ENCODE data around the gene WDR82. TPM values are rescaled to one million over a fixed set of nuclear protein-coding genes. Genes with fewer than 3 reads are reported as not detected.

Gene WDR82
- total and polyA plus RNA-seq, 10 of the 15 experiments (the other 5 are each of a cell fraction or from before 2014, with no cell fraction given), result 10.1 to 82.4 (median 48.7) TPM

GRCh38 chr3:52238193-52238760, 40.2 kb downstream of the WDR82 start:
- Histone ChIP-seq H4K20me1 (ENCODE audit: control insufficient read depth, insufficient read depth) (no peaks in the 10 kb centered on the region), H2AFZ (ENCODE audit: control insufficient read depth, low read depth, low read length) (peak overlapping the region; percentile 74), H3K9ac (ENCODE audit: control insufficient read depth, insufficient read depth, low read length) (peak overlapping the region; percentile 87), H3K4me1 (ENCODE audit: control insufficient read depth, insufficient read depth, low read length) (peaks cover 33% of the 10 kb centered on the region), H3K4me2 (ENCODE audit: control insufficient read depth, insufficient read depth) (peak overlapping the region; percentile 81), H3K4me3 (peak overlapping the region; percentile 93), H3K9me3 (replicated peaks; ENCODE audit: control insufficient read depth, insufficient read depth, low read length) (no peaks in the 10 kb centered on the region), H3K36me3 (ENCODE audit: control insufficient read depth in 2 of 2, insufficient read depth in 2 of 2, low read length in 1 of 2) (peaks cover 0 to 5% of the 10 kb centered on the region in 2 experiments; a peak in 2 of 4 replicates), H3K27ac (ENCODE audit: control insufficient read depth, insufficient read depth) (peak overlapping the region; percentile 88), H3K27me3 (replicated peaks in 1 of 2; ENCODE audit: control insufficient read depth in 2 of 2, insufficient read depth in 2 of 2, low read length in 1 of 2) (no peaks in the 10 kb centered on the region), H3K79me2 (ENCODE audit: control insufficient read depth, insufficient read depth, low read length) (peaks cover 39% of the 10 kb centered on the region)
- 2% methylated on average over 11 of the region's 11 CpGs for WGBS (ENCODE audit: insufficient coverage, insufficient replicate concordance, low lambda C conversion rate, missing lambda C conversion rate)
- intact Hi-C loops (cut with micrococcal nuclease; ENCODE audit: unreplicated experiment) (no loop called here), in situ Hi-C loops (cut with MboI) (no loop called here)
- CTCF ChIA-PET, result interaction anchor here (0.8 to 3.8 kb wide), 11 partner anchors 12 to 185 kb away, joined by 3 to 26 read pairs (median 3); partner anchors contain the start of gene TLR9
- DNase-seq (ENCODE audit: low read depth, low spot score) (no peak), FAIRE-seq (no peak), ATAC-seq (peak; percentile 10)
- RAD21 ChIA-PET (ENCODE audit: unreplicated experiment), result interaction anchor here (0.6 to 1.8 kb wide), 13 partner anchors 9 to 175 kb away, joined by 3 to 12 read pairs (median 4); partner anchors contain the start of genes GLYCTK, TLR9 and WDR82
- TSS peak; percentile 87 for BruUV-seq (replicated peaks)
- TF ChIP-seq NR2F1 (conservative IDR thresholded peaks at IDR 0.05), result peak; percentile 94
- TF ChIP-seq, protein P1, sequence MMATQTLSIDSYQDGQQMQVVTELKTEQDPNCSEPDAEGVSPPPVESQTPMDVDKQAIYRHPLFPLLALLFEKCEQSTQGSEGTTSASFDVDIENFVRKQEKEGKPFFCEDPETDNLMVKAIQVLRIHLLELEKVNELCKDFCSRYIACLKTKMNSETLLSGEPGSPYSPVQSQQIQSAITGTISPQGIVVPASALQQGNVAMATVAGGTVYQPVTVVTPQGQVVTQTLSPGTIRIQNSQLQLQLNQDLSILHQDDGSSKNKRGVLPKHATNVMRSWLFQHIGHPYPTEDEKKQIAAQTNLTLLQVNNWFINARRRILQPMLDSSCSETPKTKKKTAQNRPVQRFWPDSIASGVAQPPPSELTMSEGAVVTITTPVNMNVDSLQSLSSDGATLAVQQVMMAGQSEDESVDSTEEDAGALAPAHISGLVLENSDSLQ (IDR thresholded peaks at IDR 0.05), result peak; percentile 32; the same call in 1 of the 2 replicates
- TF ChIP-seq IKZF1 (conservative IDR thresholded peaks at IDR 0.05), result peak; percentile 15
- peak; percentile 61 for TF ChIP-seq NR2C2 (IDR thresholded peaks at IDR 0.05; ENCODE audit: borderline replicate concordance, control insufficient read depth, insufficient read length, low read depth)
- 0 out of 2 replicates have a peak, but pooled peaks have one; percentile 28 for TF ChIP-seq MLLT1 (IDR thresholded peaks at IDR 0.05)
- peak; percentile 8; the same call in 1 of the 2 replicates for TF ChIP-seq FOXK2 (IDR thresholded peaks at IDR 0.05)
- TF ChIP-seq CHD4 (IDR thresholded peaks at IDR 0.05), result no peak
- no peak for TF ChIP-seq TBL1XR1 (IDR thresholded peaks at IDR 0.05; ENCODE audit: low read depth, low read length)
- TF ChIP-seq ETV6 (conservative IDR thresholded peaks at IDR 0.05 in 1 of 2, IDR thresholded peaks at IDR 0.05 in 1 of 2; ENCODE audit: borderline replicate concordance in 1 of 2, low read depth in 1 of 2), result 0 out of 4 replicates have a peak, but pooled peaks of 1 of the 2 experiments have one; percentile 16
- TF ChIP-seq NBN (IDR thresholded peaks at IDR 0.05), result 0 out of 2 replicates have a peak, but pooled peaks have one; percentile 36
- TF ChIP-seq YBX1 (IDR thresholded peaks at IDR 0.05), result no peak
- TF ChIP-seq KDM1A (IDR thresholded peaks at IDR 0.05; ENCODE audit: borderline replicate concordance), result peak; percentile 96; the same call in 1 of the 2 replicates
- no peak for TF ChIP-seq CBX3 (IDR thresholded peaks at IDR 0.05; ENCODE audit: borderline replicate concordance, low read depth)
- peak; percentile 45 for TF ChIP-seq LARP7 (IDR thresholded peaks at IDR 0.05)
- peak in 1 of 2 experiments; percentile 69; a peak in 2 of 4 replicates for TF ChIP-seq IKZF2 (IDR thresholded peaks at IDR 0.05)
- 0 out of 3 replicates have a peak, but pooled peaks of 1 of the 2 experiments have one; percentile 7 for TF ChIP-seq EGR1 (IDR thresholded peaks at IDR 0.05; ENCODE audit: borderline replicate concordance in 1 of 2, low read depth in 2 of 2, low read length in 2 of 2)
- peak; percentile 70 for TF ChIP-seq NR2C1 (IDR thresholded peaks at IDR 0.05)
- peak; percentile 99 for TF ChIP-seq PAX8 (IDR thresholded peaks at IDR 0.05)
- peak; percentile 16; the same call in 1 of the 2 replicates for TF ChIP-seq CREM (IDR thresholded peaks at IDR 0.05; ENCODE audit: low read depth)
- TF ChIP-seq ESRRA (IDR thresholded peaks at IDR 0.05; ENCODE audit: low read length), result peak; percentile 70; the same call in 1 of the 2 replicates
- no peak for TF ChIP-seq POLR2AphosphoS5 (IDR thresholded peaks at IDR 0.05; ENCODE audit: low read length)
- TF ChIP-seq MTA3 (IDR thresholded peaks at IDR 0.05; ENCODE audit: borderline replicate concordance, low read length), result no peak
- POLR2A ChIA-PET, result interaction anchor here (1.0 to 7.2 kb wide), 8 partner anchors 11 to 51 kb away, joined by 3 to 49 read pairs (median 6); partner anchors contain the start of genes GLYCTK, TLR9 and WDR82
- SMC1A ChIA-PET (ENCODE audit: uncharacterized antibody, unreplicated experiment), result interaction anchor here (1.0 to 3.5 kb wide), 6 partner anchors 13 to 100 kb away, joined by 3 to 25 read pairs (median 6); partner anchors contain the start of gene TLR9
